Measurements from ENCODE around the gene CUL7.

DNA sequence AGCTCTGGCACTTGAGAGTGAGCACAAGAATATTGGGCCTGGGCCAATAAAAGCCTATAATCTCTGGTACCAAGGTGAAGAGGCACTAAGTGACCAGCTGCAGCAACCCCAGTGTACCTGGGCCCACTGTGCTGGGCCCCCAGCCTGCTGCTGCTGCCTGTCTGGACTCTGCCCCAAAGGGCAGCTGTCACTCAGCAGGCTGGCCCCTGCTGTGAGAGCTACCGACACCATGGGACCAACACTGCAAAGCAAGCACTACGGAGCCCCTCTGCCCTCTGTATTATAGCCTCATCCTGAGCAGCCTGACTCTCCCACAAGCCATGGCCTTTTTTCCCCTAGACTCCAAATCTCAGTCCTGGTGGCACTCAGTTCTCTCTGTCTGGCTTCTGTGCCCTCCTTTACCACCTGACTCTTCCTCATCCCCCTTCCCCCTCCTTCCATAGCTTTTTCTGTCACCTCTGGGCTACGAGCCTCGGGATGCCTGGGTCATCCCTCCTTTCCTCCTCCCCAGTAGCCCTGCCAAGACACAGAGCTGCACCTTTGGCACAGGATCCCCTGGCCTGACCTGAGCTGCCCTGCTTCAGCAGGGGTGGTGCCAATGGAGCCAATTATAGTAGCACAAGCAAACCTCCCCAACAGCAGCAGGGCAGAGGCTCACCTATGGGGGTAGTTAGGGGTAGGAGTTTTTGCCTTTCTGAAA is 18.0 kb downstream of the CUL7 start:
- TF ChIP-seq, protein P1, sequence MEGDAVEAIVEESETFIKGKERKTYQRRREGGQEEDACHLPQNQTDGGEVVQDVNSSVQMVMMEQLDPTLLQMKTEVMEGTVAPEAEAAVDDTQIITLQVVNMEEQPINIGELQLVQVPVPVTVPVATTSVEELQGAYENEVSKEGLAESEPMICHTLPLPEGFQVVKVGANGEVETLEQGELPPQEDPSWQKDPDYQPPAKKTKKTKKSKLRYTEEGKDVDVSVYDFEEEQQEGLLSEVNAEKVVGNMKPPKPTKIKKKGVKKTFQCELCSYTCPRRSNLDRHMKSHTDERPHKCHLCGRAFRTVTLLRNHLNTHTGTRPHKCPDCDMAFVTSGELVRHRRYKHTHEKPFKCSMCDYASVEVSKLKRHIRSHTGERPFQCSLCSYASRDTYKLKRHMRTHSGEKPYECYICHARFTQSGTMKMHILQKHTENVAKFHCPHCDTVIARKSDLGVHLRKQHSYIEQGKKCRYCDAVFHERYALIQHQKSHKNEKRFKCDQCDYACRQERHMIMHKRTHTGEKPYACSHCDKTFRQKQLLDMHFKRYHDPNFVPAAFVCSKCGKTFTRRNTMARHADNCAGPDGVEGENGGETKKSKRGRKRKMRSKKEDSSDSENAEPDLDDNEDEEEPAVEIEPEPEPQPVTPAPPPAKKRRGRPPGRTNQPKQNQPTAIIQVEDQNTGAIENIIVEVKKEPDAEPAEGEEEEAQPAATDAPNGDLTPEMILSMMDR (IDR thresholded peaks at IDR 0.05 in 4 of 5, conservative IDR thresholded peaks at IDR 0.05 in 1 of 5) = peak in 2 of 5 experiments; percentile 12 to 20
- TF ChIP-seq POLR2A (IDR thresholded peaks at IDR 0.05) = no peak
